CD4-positive, alpha-beta memory T cell (primary cell): ENCODE data around the gene MLLT3. TPM values are rescaled to one million over a fixed set of nuclear protein-coding genes. Genes with fewer than 3 reads are reported as not detected.

ENCODE experiments used
- CTCF ChIA-PET: fragments of 350-600 bp; sonication (Branson Sonifier 250); formaldehyde crosslinking; loops from one replicate; lab custom pipeline; 2021; ENCODE audit warnings: inconsistent platforms; ENCODE audit not compliant: partially characterized antibody; lab: Charles Lee
- POLR2A ChIA-PET: fragments of 350-600 bp; sonication (Branson Sonifier 250); formaldehyde crosslinking; loops from one replicate; lab custom pipeline; 2021; ENCODE audit not compliant: partially characterized antibody; lab: Charles Lee
- DNase-seq, 5 donors: peaks; one replicate each; pipeline versions ENCODE4 v3.0.0 to v3.0.0-alpha.2; 2020 to 2022; ENCODE audit warnings: mixed read lengths in 1 of 5
- H3K27ac ChIP-seq: one replicate; pipeline ENCODE4 v1.7.0; 2013; ENCODE audit warnings: low read depth, low read length
- H3K27me3 ChIP-seq: 2 replicates; pipeline ENCODE4 v1.7.0; 2013; ENCODE audit warnings: mild to moderate bottlenecking, low read length, moderate library complexity; ENCODE audit not compliant: insufficient read depth
- H3K36me3 ChIP-seq: 2 replicates; pipeline ENCODE4 v1.7.0; 2013; ENCODE audit warnings: mild to moderate bottlenecking, low read length, moderate library complexity; ENCODE audit not compliant: insufficient read depth
- H3K4me1 ChIP-seq: 2 replicates; pipeline ENCODE4 v1.7.0; 2013; ENCODE audit warnings: mild to moderate bottlenecking, low read length, moderate library complexity; ENCODE audit not compliant: insufficient read depth
- H3K4me3 ChIP-seq, 2 donors: one replicate each; pipeline ENCODE4 v1.7.0; 2013; ENCODE audit warnings: low read length in 2 of 2, mild to moderate bottlenecking in 1 of 2
- H3K9me3 ChIP-seq, 2 donors: one replicate each; pipeline ENCODE4 v1.7.0; 2013; ENCODE audit warnings: low read length in 2 of 2, control low read depth in 1 of 2; ENCODE audit not compliant: control insufficient read depth in 1 of 2
- H3K27ac Mint-ChIP-seq, 7 donors: one replicate each; pipeline ENCODE4 v1.8.0; 2020 to 2021; ENCODE audit warnings: mixed read lengths in 7 of 7, mild to moderate bottlenecking in 6 of 7, inconsistent platforms in 3 of 7, moderate library complexity in 3 of 7
- H3K27me3 Mint-ChIP-seq, 2 donors: one replicate each; pipeline ENCODE4 v1.8.0; 2020 to 2021; ENCODE audit warnings: mixed read lengths in 2 of 2
- H3K36me3 Mint-ChIP-seq, 2 donors: one replicate each; pipeline ENCODE4 v1.8.0; 2020 to 2021; ENCODE audit warnings: mixed read lengths in 2 of 2, inconsistent platforms in 1 of 2, mild to moderate bottlenecking in 1 of 2
- H3K4me1 Mint-ChIP-seq, 4 donors: one replicate each; pipeline ENCODE4 v1.8.0; 2020 to 2021; ENCODE audit warnings: mixed read lengths in 4 of 4, mild to moderate bottlenecking in 1 of 4
- H3K4me3 Mint-ChIP-seq, 8 donors: one replicate each; pipeline ENCODE4 v1.8.0; 2020 to 2021; ENCODE audit warnings: mixed read lengths in 8 of 8, mild to moderate bottlenecking in 7 of 8, moderate library complexity in 6 of 8, inconsistent platforms in 3 of 8
- H3K9me3 Mint-ChIP-seq, 8 donors: one replicate each; pipeline ENCODE4 v1.8.0; 2020 to 2021; ENCODE audit warnings: mixed read lengths in 8 of 8, mild to moderate bottlenecking in 5 of 8, inconsistent platforms in 3 of 8, moderate library complexity in 1 of 8
- intact Hi-C: fragments of 100-400 bp; cut with micrococcal nuclease; formaldehyde crosslinking; loops from one replicate; pipeline ENCODE4 v1.15.1; 2023
- polyA plus RNA-seq, 2 donors: library from polyadenylated mRNA; unstranded; fragments of 300-500 nt; fragmentation: Illumina TruSeq; gene quantifications; one replicate each; pipeline ENCODE4 v1.2.3, GENCODE V29; 2021
- total RNA-seq, 2 experiments: library from RNA; stranded (reverse); gene quantifications; one replicate each; pipeline ENCODE4 v1.2.3, GENCODE V29; 2021

The MLLT3 gene
- total and polyA plus RNA-seq, 4 experiments from 2014 or later = 20.7 to 54.4 (median 42.5) TPM

GRCh38 chr9:20473515-20474013 lies 148.7 kb downstream of the MLLT3 start:
- POLR2A ChIA-PET = no interaction called here
- H3K36me3 ChIP-seq = no peaks in the 10 kb centered on the region
- no peak overlapping the region for H3K27ac ChIP-seq
- Mint-ChIP-seq H3K36me3 (peaks cover 4 to 13% of the 10 kb centered on the region in 2 donors), H3K4me1 (peaks cover 29 to 51% (median 39%) of the 10 kb centered on the region in 4 donors), H3K4me3 (no peak overlapping the region), H3K9me3 (peaks cover 0 to 9% (median 5%) of the 10 kb centered on the region in 8 donors), H3K27ac (no peak overlapping the region), H3K27me3 (no peaks in the 10 kb centered on the region)
- H3K27me3 ChIP-seq = no peaks in the 10 kb centered on the region
- DNase-seq = no peak
- H3K9me3 ChIP-seq = no peaks in the 10 kb centered on the region
- H3K4me1 ChIP-seq = no peaks in the 10 kb centered on the region
- no peak overlapping the region for H3K4me3 ChIP-seq
- CTCF ChIA-PET = interaction anchor here (1.5 kb wide), 1 partner anchor 21 kb away, joined by 3 read pairs; no protein-coding TSS in a partner anchor
- intact Hi-C loops = no loop called here

DNA sequence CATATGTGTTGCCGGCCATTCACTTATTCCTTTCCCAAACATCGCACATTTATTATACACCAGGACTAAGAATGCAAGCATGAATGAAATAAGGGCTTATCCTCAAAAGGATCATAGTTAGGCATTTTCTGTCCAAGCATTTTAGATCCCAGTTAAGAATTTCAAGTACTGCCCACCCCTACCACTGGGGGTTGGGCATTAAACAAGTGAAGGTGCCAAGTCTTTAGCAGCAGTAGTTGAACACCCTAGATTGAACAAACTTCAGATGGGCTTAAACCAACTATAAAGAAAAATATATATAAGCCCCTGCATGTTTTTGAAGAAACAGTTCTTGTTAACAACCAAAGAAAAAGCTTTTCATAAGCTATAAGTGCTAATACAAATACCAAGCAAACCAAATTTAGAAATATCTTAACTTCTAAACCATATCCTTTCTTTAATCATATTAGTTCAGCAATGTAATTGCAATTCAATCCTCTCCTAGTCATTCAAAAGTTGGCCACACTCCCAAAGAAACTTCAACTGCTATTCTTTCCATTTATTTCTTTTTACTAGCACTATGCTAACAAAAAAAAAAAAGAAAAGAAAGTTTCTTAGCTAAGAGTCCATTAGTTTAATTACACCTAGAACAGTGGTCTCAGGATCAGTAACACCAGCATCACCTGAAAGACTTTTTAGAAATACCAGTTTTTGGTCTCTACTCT lies 149.8 kb downstream of the MLLT3 start:
- Histone ChIP-seq H3K27me3 (no peaks in the 10 kb centered on the region), H3K4me1 (no peaks in the 10 kb centered on the region), H3K27ac (no peak overlapping the region), H3K4me3 (no peak overlapping the region), H3K36me3 (no peaks in the 10 kb centered on the region), H3K9me3 (no peaks in the 10 kb centered on the region)
- H3K27ac Mint-ChIP-seq = no peak overlapping the region
- CTCF ChIA-PET = no interaction called here
- peaks cover 0 to 9% (median 5%) of the 10 kb centered on the region in 8 donors for H3K9me3 Mint-ChIP-seq
- H3K4me1 Mint-ChIP-seq = peaks cover 28 to 41% (median 36%) of the 10 kb centered on the region in 4 donors
- H3K4me3 Mint-ChIP-seq = no peak overlapping the region
- POLR2A ChIA-PET = no interaction called here
- H3K36me3 Mint-ChIP-seq = peaks cover 4 to 13% of the 10 kb centered on the region in 2 donors
- H3K27me3 Mint-ChIP-seq = no peaks in the 10 kb centered on the region
- DNase-seq = no peak
- intact Hi-C loops = no loop called here

GRCh38 chr9:20466328-20467008 lies 155.8 kb downstream of the MLLT3 start:
- CTCF ChIA-PET = no interaction called here
- intact Hi-C loops = no loop called here
- Mint-ChIP-seq H3K4me1 (peaks cover 34 to 54% (median 39%) of the 10 kb centered on the region in 4 donors), H3K27me3 (no peaks in the 10 kb centered on the region), H3K9me3 (peaks cover 0 to 9% (median 5%) of the 10 kb centered on the region in 8 donors), H3K27ac (peak overlapping the region in 1 of 7 donors; percentile 3), H3K36me3 (peaks cover 4 to 13% of the 10 kb centered on the region in 2 donors), H3K4me3 (peak overlapping the region in 1 of 8 donors; percentile 6)
- H3K27me3 ChIP-seq = no peaks in the 10 kb centered on the region
- H3K4me1 ChIP-seq = no peaks in the 10 kb centered on the region
- no peaks in the 10 kb centered on the region for H3K9me3 ChIP-seq
- no peak overlapping the region for H3K4me3 ChIP-seq
- no peaks in the 10 kb centered on the region for H3K36me3 ChIP-seq
- POLR2A ChIA-PET = no interaction called here
- no peak for DNase-seq
- H3K27ac ChIP-seq = no peak overlapping the region

- intact Hi-C loops = no loop called here
- H3K4me1 Mint-ChIP-seq = peaks cover 39 to 64% (median 45%) of the 10 kb centered on the region in 4 donors
- CTCF ChIA-PET = no interaction called here
- no peak overlapping the region for H3K27ac ChIP-seq
- no peak overlapping the region for H3K27ac Mint-ChIP-seq
- H3K36me3 ChIP-seq = no peaks in the 10 kb centered on the region
- H3K27me3 ChIP-seq = no peaks in the 10 kb centered on the region
- H3K4me1 ChIP-seq = peaks cover 3% of the 10 kb centered on the region
- H3K9me3 Mint-ChIP-seq = peaks cover 0 to 3% (median under 1%) of the 10 kb centered on the region in 8 donors
- DNase-seq = no peak
- POLR2A ChIA-PET = no interaction called here
- no peaks in the 10 kb centered on the region for H3K9me3 ChIP-seq
- H3K4me3 Mint-ChIP-seq = no peak overlapping the region
- H3K36me3 Mint-ChIP-seq = peaks cover 0 to 2% of the 10 kb centered on the region in 2 donors
- H3K4me3 ChIP-seq = no peak overlapping the region
- H3K27me3 Mint-ChIP-seq = no peaks in the 10 kb centered on the region
Observed at GRCh38 chr9:20464242-20464641, 158.1 kb downstream of the MLLT3 start.

GRCh38 chr9:20463823-20464222 lies 158.5 kb downstream of the MLLT3 start:
- Mint-ChIP-seq H3K27ac (no peak overlapping the region), H3K9me3 (no peaks in the 10 kb centered on the region), H3K4me3 (no peak overlapping the region), H3K36me3 (no peaks in the 10 kb centered on the region), H3K4me1 (peaks cover 43 to 66% (median 49%) of the 10 kb centered on the region in 4 donors), H3K27me3 (no peaks in the 10 kb centered on the region)
- Histone ChIP-seq H3K4me1 (peaks cover 7% of the 10 kb centered on the region), H3K27me3 (no peaks in the 10 kb centered on the region), H3K9me3 (no peaks in the 10 kb centered on the region), H3K36me3 (no peaks in the 10 kb centered on the region), H3K27ac (no peak overlapping the region), H3K4me3 (no peak overlapping the region)
- no peak for DNase-seq
- ChIA-PET POLR2A (no interaction called here), CTCF (no interaction called here)
- intact Hi-C loops = no loop called here

- peak overlapping the region in 2 of 7 donors; percentile 12 to 52 for H3K27ac Mint-ChIP-seq
- DNase-seq = no peak
- ChIA-PET CTCF (no interaction called here), POLR2A (interaction anchor here (0.6 kb wide), 1 partner anchor 333 kb away, joined by 3 read pairs; no protein-coding TSS in a partner anchor)
- H3K4me3 Mint-ChIP-seq = no peak overlapping the region
- no peaks in the 10 kb centered on the region for H3K9me3 ChIP-seq
- H3K9me3 Mint-ChIP-seq = no peaks in the 10 kb centered on the region
- peaks cover 15% of the 10 kb centered on the region for H3K4me1 ChIP-seq
- no peaks in the 10 kb centered on the region for H3K27me3 Mint-ChIP-seq
- H3K4me3 ChIP-seq = no peak overlapping the region
- H3K4me1 Mint-ChIP-seq = peaks cover 45 to 76% (median 58%) of the 10 kb centered on the region in 4 donors
- intact Hi-C loops = no loop called here
- H3K27ac ChIP-seq = no peak overlapping the region
- H3K36me3 ChIP-seq = no peaks in the 10 kb centered on the region
- H3K36me3 Mint-ChIP-seq = peaks cover 2 to 7% of the 10 kb centered on the region in 2 donors
- H3K27me3 ChIP-seq = no peaks in the 10 kb centered on the region
Observed at GRCh38 chr9:20462410-20462809, 159.9 kb downstream of the MLLT3 start.

DNA sequence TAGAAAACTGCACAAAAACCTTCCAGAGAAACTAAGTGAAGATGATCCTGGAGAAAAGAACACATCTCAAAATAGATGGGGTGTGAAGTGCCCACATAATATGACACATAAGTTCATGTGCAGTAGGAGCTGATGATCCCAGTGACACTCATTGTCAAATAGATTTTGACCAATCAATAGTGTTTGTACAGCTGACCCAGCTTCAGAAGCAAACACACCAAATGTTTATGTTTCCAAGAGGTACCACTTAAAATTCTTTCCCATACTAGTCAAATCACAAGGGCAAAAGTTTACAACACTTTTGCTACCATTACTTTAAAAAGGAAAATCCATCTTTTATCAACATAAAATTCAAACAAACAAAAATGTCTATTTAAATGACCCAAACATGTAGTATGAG lies 175.0 kb downstream of the MLLT3 start:
- Mint-ChIP-seq H3K4me3 (no peak overlapping the region), H3K4me1 (peaks cover 9 to 28% (median 18%) of the 10 kb centered on the region in 4 donors), H3K9me3 (no peaks in the 10 kb centered on the region), H3K27me3 (no peaks in the 10 kb centered on the region), H3K36me3 (peaks cover 11 to 19% of the 10 kb centered on the region in 2 donors), H3K27ac (no peak overlapping the region)
- DNase-seq = no peak
- intact Hi-C loops = no loop called here
- Histone ChIP-seq H3K27ac (no peak overlapping the region), H3K4me3 (no peak overlapping the region), H3K9me3 (no peaks in the 10 kb centered on the region), H3K36me3 (no peaks in the 10 kb centered on the region), H3K4me1 (no peaks in the 10 kb centered on the region), H3K27me3 (no peaks in the 10 kb centered on the region)
- ChIA-PET POLR2A (no interaction called here), CTCF (interaction anchor here (1.1 kb wide), 1 partner anchor 178 kb away, joined by 3 read pairs; no protein-coding TSS in a partner anchor)
